Ishikawa (cell line): ENCODE results near the gene TNFRSF8.

Source experiments
- CEBPB ChIP-seq: IDR thresholded peaks from 2 replicates; pipeline ENCODE4 v1.6.1; 2012
- EP300 ChIP-seq: IDR thresholded peaks from 2 replicates; pipeline ENCODE4 v1.6.1; 2012; ENCODE audit warnings: borderline replicate concordance
- FOXM1 ChIP-seq: IDR thresholded peaks from 2 replicates; pipeline ENCODE4 v1.6.1; 2012; ENCODE audit warnings: low read depth, borderline replicate concordance
- TEAD4 ChIP-seq: IDR thresholded peaks from 2 replicates; pipeline ENCODE4 v1.6.1; 2012
- YY1 ChIP-seq: IDR thresholded peaks from 2 replicates; pipeline ENCODE4 v1.6.1; 2012; ENCODE audit warnings: low read depth
- ZBTB7A ChIP-seq: IDR thresholded peaks from 2 replicates; pipeline ENCODE4 v1.6.1; 2012; ENCODE audit warnings: low read depth

DNA sequence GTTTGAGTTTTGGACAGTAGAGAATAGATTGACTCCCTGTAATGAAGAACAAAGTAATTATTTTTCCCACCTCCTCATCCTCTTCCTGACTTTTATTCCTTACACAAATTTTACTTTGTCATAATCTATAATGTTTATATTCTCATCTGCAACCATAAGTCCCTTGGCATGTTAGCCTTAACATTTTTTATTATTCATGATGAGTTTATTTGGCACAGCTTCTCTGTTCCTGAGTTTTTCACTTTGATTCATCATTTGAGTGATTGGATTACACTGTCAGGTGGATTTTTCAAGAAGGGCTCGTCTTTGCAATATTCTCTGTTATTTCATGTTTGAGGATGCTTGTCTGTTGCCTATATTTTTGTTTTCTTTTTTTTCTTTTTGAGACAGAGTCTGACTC is 35.7 kb downstream of the TNFRSF8 start:
- no peak for TF ChIP-seq EP300
- no peak for TF ChIP-seq TEAD4
- TF ChIP-seq CEBPB: no peak
- TF ChIP-seq ZBTB7A: no peak
- TF ChIP-seq FOXM1: no peak
- no peak for TF ChIP-seq YY1
